Measurements from ENCODE around the gene TXNDC9. TPM values are rescaled to one million over a fixed set of nuclear protein-coding genes. Genes with fewer than 3 reads are reported as not detected.
"Not testable (repeated sequence)": the region's sequence is repeated elsewhere in the genome, so short reads cannot be mapped to it uniquely, and the experiment has no call there.

Gene TXNDC9
- total RNA-seq, 4 donors from 2014 or later = 19.9 to 30.3 (median 24.2) TPM

DNA sequence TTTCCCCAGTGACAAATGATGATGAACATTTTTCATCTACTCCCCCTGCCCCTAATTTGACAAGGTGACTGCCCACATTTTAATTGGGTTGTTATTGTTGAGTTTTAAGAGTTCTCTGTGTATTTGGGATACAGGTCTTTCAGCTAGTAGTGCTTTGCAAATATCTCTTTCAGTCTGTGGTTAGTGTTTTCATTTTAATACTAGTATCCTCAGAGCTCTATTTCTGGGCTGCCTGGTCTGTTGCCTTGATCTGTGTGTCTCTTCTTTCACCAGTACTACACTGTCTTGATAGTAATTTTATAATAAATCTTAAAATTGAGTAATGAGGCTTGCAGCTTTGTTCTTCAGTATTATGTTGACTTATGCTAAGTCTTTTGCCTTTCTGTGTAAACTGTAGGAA is 20.7 kb upstream of the TXNDC9 start:
- TF ChIP-seq POLR2AphosphoS5 (IDR thresholded peaks at IDR 0.05) = no peak
- TF ChIP-seq, protein P1, sequence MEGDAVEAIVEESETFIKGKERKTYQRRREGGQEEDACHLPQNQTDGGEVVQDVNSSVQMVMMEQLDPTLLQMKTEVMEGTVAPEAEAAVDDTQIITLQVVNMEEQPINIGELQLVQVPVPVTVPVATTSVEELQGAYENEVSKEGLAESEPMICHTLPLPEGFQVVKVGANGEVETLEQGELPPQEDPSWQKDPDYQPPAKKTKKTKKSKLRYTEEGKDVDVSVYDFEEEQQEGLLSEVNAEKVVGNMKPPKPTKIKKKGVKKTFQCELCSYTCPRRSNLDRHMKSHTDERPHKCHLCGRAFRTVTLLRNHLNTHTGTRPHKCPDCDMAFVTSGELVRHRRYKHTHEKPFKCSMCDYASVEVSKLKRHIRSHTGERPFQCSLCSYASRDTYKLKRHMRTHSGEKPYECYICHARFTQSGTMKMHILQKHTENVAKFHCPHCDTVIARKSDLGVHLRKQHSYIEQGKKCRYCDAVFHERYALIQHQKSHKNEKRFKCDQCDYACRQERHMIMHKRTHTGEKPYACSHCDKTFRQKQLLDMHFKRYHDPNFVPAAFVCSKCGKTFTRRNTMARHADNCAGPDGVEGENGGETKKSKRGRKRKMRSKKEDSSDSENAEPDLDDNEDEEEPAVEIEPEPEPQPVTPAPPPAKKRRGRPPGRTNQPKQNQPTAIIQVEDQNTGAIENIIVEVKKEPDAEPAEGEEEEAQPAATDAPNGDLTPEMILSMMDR (IDR thresholded peaks at IDR 0.05) = no peak
- TF ChIP-seq POLR2A (IDR thresholded peaks at IDR 0.05; ENCODE audit: low read depth) = no peak
- no peak for TF ChIP-seq EP300 (IDR thresholded peaks at IDR 0.05)

DNA sequence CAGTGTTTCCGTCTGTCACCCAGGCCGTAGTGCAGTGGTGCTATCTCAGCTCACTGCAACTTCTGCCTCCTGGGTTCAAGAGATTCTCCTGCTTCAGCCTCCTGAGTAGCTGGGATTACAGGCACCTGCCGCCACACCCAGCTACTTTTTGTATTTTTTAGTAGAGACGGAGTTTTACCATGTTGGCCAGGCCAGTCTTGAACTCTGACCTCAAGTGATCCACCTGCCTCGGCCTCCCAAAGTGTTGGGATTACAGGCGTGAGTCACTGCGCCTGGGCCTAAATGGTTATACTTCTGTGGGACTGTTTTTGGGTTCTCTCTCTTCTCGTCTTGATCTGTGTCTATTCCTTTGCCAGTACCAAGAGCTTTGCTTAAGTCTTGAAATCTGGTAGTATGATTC is 18.7 kb upstream of the TXNDC9 start:
- DNase-seq (ENCODE audit: extremely low spot score); H3K27me3 ChIP-seq; H3K4me3 ChIP-seq; H3K27ac ChIP-seq (replicated peaks in 1 of 4); intact Hi-C loops (cut with DNase I); H3K36me3 ChIP-seq; H3K9me3 ChIP-seq: not testable (repeated sequence)
- peaks cover 6 to 24% (median 11%) of the 10 kb centered on the region in 4 donors for H3K4me1 ChIP-seq
- WGBS = 98% methylated on average over 8 of the region's 8 CpGs

More for the DNA sequence above, 20.7 kb upstream of the TXNDC9 start:
- Histone ChIP-seq H3K27ac (replicated peaks in 1 of 4) (no peak overlapping the region), H3K36me3 (peaks cover 0 to 16% (median 8%) of the 10 kb centered on the region in 4 donors), H3K4me1 (peaks cover 6 to 20% (median 11%) of the 10 kb centered on the region in 4 donors), H3K9me3 (no peaks in the 10 kb centered on the region), H3K4me3 (no peak overlapping the region), H3K27me3 (no peaks in the 10 kb centered on the region)
- no peak for DNase-seq (ENCODE audit: extremely low spot score)
- intact Hi-C loops (cut with DNase I) = no loop called here

DNA sequence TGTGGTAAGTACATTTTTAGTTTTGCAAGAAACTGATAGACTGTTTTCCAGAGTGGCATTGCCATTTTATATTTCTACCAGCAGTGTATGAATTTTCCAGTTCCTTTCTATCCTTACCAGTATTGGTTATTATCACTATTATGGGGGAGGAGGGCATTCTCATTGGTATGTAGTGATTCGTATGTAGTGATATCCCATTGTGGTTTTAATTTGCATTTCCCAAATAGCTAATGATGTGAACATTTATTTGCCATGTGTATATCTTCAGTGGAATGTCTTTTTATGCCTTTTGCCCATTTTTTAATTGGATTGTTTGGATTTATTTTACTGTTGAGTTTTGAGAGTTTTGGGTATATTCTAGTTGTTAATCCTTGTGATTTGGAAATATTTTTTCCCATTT is 17.9 kb upstream of the TXNDC9 start:
- Histone ChIP-seq H3K9me3 (no peaks in the 10 kb centered on the region), H3K4me1 (peaks cover 6 to 24% (median 14%) of the 10 kb centered on the region in 4 donors), H3K36me3 (no peaks in the 10 kb centered on the region), H3K4me3 (no peak overlapping the region), H3K27ac (replicated peaks in 1 of 4) (no peak overlapping the region), H3K27me3 (no peaks in the 10 kb centered on the region)
- no peak for DNase-seq (ENCODE audit: extremely low spot score)
- TF ChIP-seq POLR2AphosphoS5 (IDR thresholded peaks at IDR 0.05) (no peak), EP300 (IDR thresholded peaks at IDR 0.05) (no peak), POLR2A (IDR thresholded peaks at IDR 0.05; ENCODE audit: low read depth) (no peak)
- TF ChIP-seq, protein P1 (IDR thresholded peaks at IDR 0.05) = no peak
- 100% methylated on average over 1 of the region's 1 CpG for WGBS
- intact Hi-C loops (cut with DNase I) = no loop called here

DNA sequence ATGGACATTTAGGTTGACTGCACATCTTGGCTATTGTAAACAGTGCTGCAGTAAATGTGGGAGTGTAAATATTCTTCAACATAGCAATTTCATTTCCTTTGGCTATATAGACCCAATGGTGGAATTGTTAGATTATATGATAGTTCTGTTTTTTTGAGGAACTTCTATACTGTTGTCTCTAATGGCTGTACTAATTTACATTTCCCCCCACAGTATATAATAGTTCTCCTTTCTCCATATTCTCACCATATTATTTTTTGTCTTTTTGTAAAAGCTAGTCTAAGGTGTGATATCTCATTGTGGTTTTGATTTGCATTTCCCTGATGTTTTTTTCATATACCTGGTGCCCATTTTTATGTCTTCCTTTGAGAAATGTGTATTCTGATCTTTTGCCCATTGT is 14.1 kb upstream of the TXNDC9 start:
- no peak for DNase-seq (ENCODE audit: extremely low spot score)
- H3K27ac ChIP-seq (replicated peaks in 1 of 4) = no peak overlapping the region
- H3K27me3 ChIP-seq = no peaks in the 10 kb centered on the region
- H3K4me3 ChIP-seq = no peak overlapping the region
- TF ChIP-seq EP300 (IDR thresholded peaks at IDR 0.05) (no peak), POLR2A (IDR thresholded peaks at IDR 0.05; ENCODE audit: low read depth) (no peak), POLR2AphosphoS5 (IDR thresholded peaks at IDR 0.05) (no peak)
- TF ChIP-seq, protein P1 (IDR thresholded peaks at IDR 0.05) = no peak
- no peaks in the 10 kb centered on the region for H3K9me3 ChIP-seq
- intact Hi-C loops (cut with DNase I) = no loop called here
- H3K4me1 ChIP-seq = peaks cover 0 to 18% (median 4%) of the 10 kb centered on the region in 4 donors
- no peaks in the 10 kb centered on the region for H3K36me3 ChIP-seq

DNA sequence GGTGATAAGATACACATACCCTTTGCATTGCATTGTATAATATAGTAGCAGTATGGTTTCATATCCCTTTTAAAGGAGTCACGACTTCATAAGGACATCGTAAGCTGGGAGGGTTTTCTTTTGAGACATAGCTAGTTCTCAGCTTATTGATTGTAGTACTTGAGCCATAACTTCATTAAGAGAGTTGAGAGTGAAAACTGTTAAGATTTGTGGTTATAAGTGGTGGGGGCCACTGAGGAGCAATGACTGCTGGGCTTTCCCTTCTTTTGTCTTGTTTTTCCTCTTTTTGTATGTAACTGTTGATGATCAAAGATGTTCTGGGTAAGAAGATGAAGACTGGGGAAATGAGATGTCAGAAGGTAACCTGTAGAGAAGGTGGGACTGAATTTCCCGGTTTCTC is 12.0 kb upstream of the TXNDC9 start:
- Histone ChIP-seq H3K36me3 (no peaks in the 10 kb centered on the region), H3K4me3 (no peak overlapping the region), H3K27me3 (no peaks in the 10 kb centered on the region), H3K9me3 (no peaks in the 10 kb centered on the region), H3K27ac (replicated peaks in 1 of 4) (no peak overlapping the region), H3K4me1 (peaks cover 0 to 13% (median 4%) of the 10 kb centered on the region in 4 donors)
- no peak for DNase-seq (ENCODE audit: extremely low spot score)
- WGBS = 92% methylated on average over 3 of the region's 3 CpGs
- TF ChIP-seq EP300 (IDR thresholded peaks at IDR 0.05) = no peak
- TF ChIP-seq, protein P1 (IDR thresholded peaks at IDR 0.05) = no peak
- no peak for TF ChIP-seq POLR2AphosphoS5 (IDR thresholded peaks at IDR 0.05)
- TF ChIP-seq POLR2A (IDR thresholded peaks at IDR 0.05; ENCODE audit: low read depth) = no peak
- intact Hi-C loops (cut with DNase I) = no loop called here
